B cell (primary cell): ENCODE measurements around the gene WFDC1. TPM values are rescaled to one million over a fixed set of nuclear protein-coding genes. Genes with fewer than 3 reads are reported as not detected.

Experiments used
- ATAC-seq: fragments of 200-7000 bp; cut with Tn5 transposase; one replicate; pipeline ENCODE4 v1.10.0; 2021; ENCODE audit warnings: low read depth, mild to moderate bottlenecking, moderate number of reproducible peaks, moderate library complexity
- CTCF ChIA-PET: fragments of 350-600 bp; sonication (Branson Sonifier 250); formaldehyde crosslinking; loops from one replicate; lab custom pipeline; 2021; ENCODE audit warnings: antibody characterized with exemption, inconsistent platforms; lab: Charles Lee
- POLR2A ChIA-PET: fragments of 350-600 bp; sonication (Branson Sonifier 250); formaldehyde crosslinking; loops from one replicate; lab custom pipeline; 2021; ENCODE audit warnings: antibody characterized with exemption; lab: Charles Lee
- DNase-seq: peaks from one replicate; pipeline ENCODE4 v3.0.0; 2013
- H2AFZ ChIP-seq: 2 replicates; pipeline ENCODE4 v1.6.1; 2012; ENCODE audit warnings: mild to moderate bottlenecking, low read depth, low read length; ENCODE audit not compliant: insufficient read depth, poor library complexity, severe bottlenecking
- H3K27ac ChIP-seq, 2 donors: 1 replicate in 1 of 2; 2 replicates in 1 of 2; pipeline ENCODE4 v1.5.1; 2012 to 2013; ENCODE audit warnings: low read length in 2 of 2, mild to moderate bottlenecking in 2 of 2, moderate library complexity in 1 of 2
- H3K27me3 ChIP-seq, 4 experiments: fragments of 200-600 bp in 1 of 4; sonication (generic) in 1 of 4; replicated peaks in 1 of 4; 1 replicate in 2 of 4; 2 replicates in 2 of 4; pipeline versions ENCODE4 v1.6.1 to v1.7.0; 2013 to 2016; ENCODE audit warnings: low read length in 3 of 4, mild to moderate bottlenecking in 2 of 4, mixed read lengths in 1 of 4, moderate library complexity in 1 of 4; ENCODE audit not compliant: insufficient read depth in 4 of 4, control insufficient read depth in 3 of 4; ENCODE audit errors: control extremely low read depth in 1 of 4
- H3K36me3 ChIP-seq, 2 experiments: replicated peaks in 1 of 2; 1 replicate in 1 of 2; 2 replicates in 1 of 2; pipeline versions ENCODE4 v1.6.1 to v1.7.1; 2013; ENCODE audit warnings: low read length in 1 of 2; ENCODE audit not compliant: insufficient read depth in 2 of 2, control insufficient read depth in 1 of 2; ENCODE audit errors: control extremely low read depth in 1 of 2, extremely low read depth in 1 of 2
- H3K4me1 ChIP-seq, 2 donors: fragments of 200-600 bp in 1 of 2; sonication (generic) in 1 of 2; 1 replicate in 1 of 2; 2 replicates in 1 of 2; pipeline versions ENCODE4 v1.5.1 to v1.6.1; 2013 to 2017; ENCODE audit warnings: low read length in 2 of 2; ENCODE audit not compliant: control insufficient read depth in 2 of 2, insufficient read depth in 2 of 2
- H3K4me2 ChIP-seq: replicated peaks from 2 replicates; pipeline ENCODE3; 2012; ENCODE audit warnings: mild to moderate bottlenecking, low read depth, low read length; ENCODE audit not compliant: poor library complexity, severe bottlenecking
- H3K4me3 ChIP-seq, 5 experiments: fragments of 200-600 bp in 1 of 5; sonication (generic) in 1 of 5; 1 replicate in 3 of 5; 2 replicates in 2 of 5; pipeline versions ENCODE4 v1.5.1 to v1.7.0; 2011 to 2016; ENCODE audit warnings: low read length in 4 of 5, mild to moderate bottlenecking in 4 of 5, low read depth in 2 of 5, control low read depth in 1 of 5, moderate library complexity in 1 of 5; ENCODE audit not compliant: insufficient read depth in 1 of 5; ENCODE audit errors: control extremely low read depth in 1 of 5, extremely low read depth in 1 of 5
- H3K79me2 ChIP-seq: fragments of 200-600 bp; sonication (generic); one replicate; pipeline ENCODE4 v1.6.0; 2016; ENCODE audit warnings: low read length; ENCODE audit not compliant: control insufficient read depth, insufficient read depth
- H3K9ac ChIP-seq: fragments of 200-600 bp; sonication (generic); 2 replicates; pipeline ENCODE4 v1.6.1; 2017; ENCODE audit warnings: mild to moderate bottlenecking, low read length, moderate library complexity
- H3K9me3 ChIP-seq, 3 donors: one replicate each; pipeline versions ENCODE4 v1.6.1 to v1.7.1; 2013; ENCODE audit warnings: low read length in 2 of 3; ENCODE audit not compliant: control insufficient read depth in 2 of 3, insufficient read depth in 1 of 3; ENCODE audit errors: control extremely low read depth in 1 of 3
- H4K20me1 ChIP-seq: 2 replicates; pipeline ENCODE4 v1.6.0; 2012; ENCODE audit warnings: mild to moderate bottlenecking, low read length; ENCODE audit not compliant: insufficient read depth, control insufficient read depth, poor library complexity, severe bottlenecking
- H3K27ac Mint-ChIP-seq: one replicate; pipeline ENCODE4 v1.8.0; 2021; ENCODE audit warnings: mixed read lengths
- H3K27me3 Mint-ChIP-seq: one replicate; pipeline ENCODE4 v1.8.0; 2021; ENCODE audit warnings: mixed read lengths
- H3K4me1 Mint-ChIP-seq: one replicate; pipeline ENCODE4 v1.8.0; 2021; ENCODE audit warnings: mixed read lengths
- H3K4me3 Mint-ChIP-seq: one replicate; pipeline ENCODE4 v1.8.0; 2021; ENCODE audit warnings: mixed read lengths
- H3K9me3 Mint-ChIP-seq: one replicate; pipeline ENCODE4 v1.8.0; 2022; ENCODE audit warnings: mixed read lengths; ENCODE audit not compliant: insufficient read depth
- CTCF ChIP-seq: fragments of 200-600 bp; IDR thresholded peaks from one replicate; pipeline ENCODE4 v1.8.0; 2022; ENCODE audit warnings: antibody characterized with exemption, mild to moderate bottlenecking
- EZH2 ChIP-seq: IDR thresholded peaks from 2 replicates; pipeline ENCODE4 v1.6.1; 2012; ENCODE audit warnings: borderline replicate concordance, low read depth, mild to moderate bottlenecking, moderate library complexity, low read length; ENCODE audit not compliant: insufficient read depth, poor library complexity, severe bottlenecking
- WGBS: methylation state at CpG from one replicate; pipeline ENCODE4 v1.1.5; 2013; ENCODE audit warnings: missing lambda C conversion rate; ENCODE audit not compliant: insufficient coverage; 5-methylcytosine and 5-hydroxymethylcytosine counted together
- intact Hi-C: fragments of 100-400 bp; cut with micrococcal nuclease; formaldehyde crosslinking; loops from one replicate; pipeline ENCODE4 v1.10.0; 2022
- polyA plus RNA-seq: library from polyadenylated mRNA; depleted of rRNA; stranded (reverse); fragments of >200 nt; gene quantifications from 2 replicates; pipeline ENCODE4 v1.2.3, GENCODE V29; 2012
- total RNA-seq, 2 donors: library from RNA; stranded (reverse); fragments of 120-200 nt in 1 of 2; gene quantifications; 1 replicate in 1 of 2; 2 replicates in 1 of 2; pipeline versions ENCODE4 v1.2.3 to v1.2.4, GENCODE V29; 2013 to 2022

Gene WFDC1
- total and polyA plus RNA-seq, 2 donors (not counting 1 experiment from before 2014, with no cell fraction given): not detected

GRCh38 chr16:84348386-84348888, 53.8 kb downstream of the WFDC1 start:
- no peaks in the 10 kb centered on the region for H3K36me3 ChIP-seq
- H4K20me1 ChIP-seq: no peaks in the 10 kb centered on the region
- no peak overlapping the region for H3K9ac ChIP-seq
- no peak overlapping the region for H3K4me3 ChIP-seq
- DNase-seq (no peak), ATAC-seq (no peak)
- H3K79me2 ChIP-seq: no peaks in the 10 kb centered on the region
- Mint-ChIP-seq H3K4me3 (no peak overlapping the region), H3K27ac (no peak overlapping the region), H3K27me3 (peaks cover 16% of the 10 kb centered on the region), H3K4me1 (no peaks in the 10 kb centered on the region), H3K9me3 (no peaks in the 10 kb centered on the region)
- H3K4me1 ChIP-seq: no peaks in the 10 kb centered on the region
- H2AFZ ChIP-seq: no peak overlapping the region
- no peaks in the 10 kb centered on the region for H3K27me3 ChIP-seq
- no peak overlapping the region for H3K4me2 ChIP-seq
- POLR2A ChIA-PET: no interaction called here
- no peak overlapping the region for H3K27ac ChIP-seq
- WGBS: 100% methylated on average over 3 of the region's 6 CpGs
- intact Hi-C loops: no loop called here
- H3K9me3 ChIP-seq: no peaks in the 10 kb centered on the region
- CTCF ChIA-PET: no interaction called here
- TF ChIP-seq EZH2: no peak
- no peak for TF ChIP-seq CTCF

GRCh38 chr16:84349862-84350684, 55.4 kb downstream of the WFDC1 start:
- Histone ChIP-seq H3K4me3 (no peak overlapping the region), H3K4me2 (no peak overlapping the region), H3K79me2 (no peaks in the 10 kb centered on the region), H3K9ac (no peak overlapping the region), H3K27ac (no peak overlapping the region), H3K36me3 (no peaks in the 10 kb centered on the region), H3K27me3 (no peaks in the 10 kb centered on the region), H3K4me1 (no peaks in the 10 kb centered on the region), H4K20me1 (no peaks in the 10 kb centered on the region), H2AFZ (no peak overlapping the region), H3K9me3 (no peaks in the 10 kb centered on the region)
- no peak for ATAC-seq
- POLR2A ChIA-PET: interaction anchor here (0.5 kb wide), 1 partner anchor 540 kb away, joined by 6 read pairs; no protein-coding TSS in a partner anchor
- no peaks in the 10 kb centered on the region for H3K9me3 Mint-ChIP-seq
- no peak for DNase-seq
- H3K4me1 Mint-ChIP-seq: no peaks in the 10 kb centered on the region
- no peak overlapping the region for H3K4me3 Mint-ChIP-seq
- 88% methylated on average over 10 of the region's 11 CpGs for WGBS
- no peak overlapping the region for H3K27ac Mint-ChIP-seq
- no peak for TF ChIP-seq EZH2
- TF ChIP-seq CTCF: no peak
- peaks cover 16% of the 10 kb centered on the region for H3K27me3 Mint-ChIP-seq
- CTCF ChIA-PET: no interaction called here
- intact Hi-C loops: no loop called here
